ENCODE measurements around the gene TRAPPC2L. TPM values are rescaled to one million over a fixed set of nuclear protein-coding genes. Genes with fewer than 3 reads are reported as not detected.

The TRAPPC2L gene
- total RNA-seq, 1 experiment from 2014 or later, result 94.1 TPM

DNA sequence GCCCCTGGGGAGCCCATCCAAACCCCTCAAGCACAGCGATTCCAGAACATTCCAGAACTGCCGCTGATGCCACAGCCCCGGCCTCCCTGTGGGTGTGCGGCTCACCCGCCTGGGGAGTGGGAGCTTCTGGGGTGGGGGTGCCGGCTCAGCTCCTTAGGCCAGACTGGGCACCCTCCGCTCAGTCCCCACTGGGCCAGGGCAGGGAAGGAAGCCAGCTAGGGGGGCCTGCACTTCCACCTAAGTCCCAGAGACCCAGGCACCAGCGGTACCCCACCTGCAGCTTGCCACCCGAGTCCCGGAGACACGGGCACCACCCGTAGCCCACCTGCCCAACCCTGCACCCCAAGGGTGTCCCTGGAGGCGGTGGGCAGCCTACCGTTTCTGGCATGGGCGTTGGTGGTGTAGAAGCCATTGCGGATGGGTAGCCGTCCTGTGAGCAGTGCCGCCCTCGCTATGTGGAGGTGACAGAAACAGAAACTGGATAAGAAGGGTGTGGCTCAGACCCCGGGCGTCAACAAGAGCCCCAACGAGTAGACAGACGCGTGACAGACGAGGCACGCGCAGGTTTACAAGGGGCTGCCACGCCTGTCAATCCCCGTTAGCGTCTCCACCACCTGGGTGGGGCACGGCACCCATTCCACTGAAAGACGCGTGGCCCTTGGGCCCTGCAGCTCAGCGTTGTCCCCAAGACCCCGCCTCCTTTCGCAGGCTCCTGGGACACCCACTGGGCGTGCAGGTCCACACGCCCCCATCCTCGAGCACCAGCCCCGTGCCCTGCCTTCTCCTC lies 15.2 kb upstream of the TRAPPC2L start:
- no peaks in the 10 kb centered on the region for H3K9me3 ChIP-seq (ENCODE audit: control insufficient read depth in 1 of 2, insufficient read depth in 1 of 2, low read depth in 1 of 2, low read length in 2 of 2)
- H3K79me2 ChIP-seq (ENCODE audit: insufficient read depth, low read length), result no peaks in the 10 kb centered on the region
- RAD21 ChIA-PET (ENCODE audit: low non-redundant PET in 1 of 2, low total read pairs in 2 of 2, uncharacterized antibody in 2 of 2, unreplicated experiment in 2 of 2), result no interaction called here
- TF ChIP-seq EGR1 (IDR thresholded peaks at IDR 0.05; ENCODE audit: low read depth) (no peak), EZH2 (IDR thresholded peaks at IDR 0.05) (no peak), TCF7L2 (IDR thresholded peaks at IDR 0.05; ENCODE audit: borderline replicate concordance, extremely low read depth, insufficient read depth, insufficient read length) (no peak), ZFX (IDR thresholded peaks at IDR 0.05) (no peak), ZNF274 (IDR thresholded peaks at IDR 0.05; ENCODE audit: low read depth, low read length) (no peak), SIN3A (IDR thresholded peaks at IDR 0.05; ENCODE audit: low read depth) (no peak), YY1 (IDR thresholded peaks at IDR 0.05; ENCODE audit: extremely low read depth, insufficient replicate concordance, low read depth, low read length) (no peak), FOSL1 (IDR thresholded peaks at IDR 0.05; ENCODE audit: low read depth) (no peak), SP1 (IDR thresholded peaks at IDR 0.05; ENCODE audit: low read depth) (no peak), RAD21 (IDR thresholded peaks at IDR 0.05; ENCODE audit: low read depth) (no peak), EZH2phosphoT487 (IDR thresholded peaks at IDR 0.05; ENCODE audit: borderline replicate concordance) (no peak), CEBPB (IDR thresholded peaks at IDR 0.05; ENCODE audit: low read depth) (no peak), MAX (IDR thresholded peaks at IDR 0.05) (no peak), POLR2AphosphoS5 (IDR thresholded peaks at IDR 0.05; ENCODE audit: low read depth, low read length) (no peak), JUND (IDR thresholded peaks at IDR 0.05) (no peak), CBX3 (IDR thresholded peaks at IDR 0.05; ENCODE audit: low read depth) (no peak), POLR2A (IDR thresholded peaks at IDR 0.05; ENCODE audit: borderline replicate concordance, extremely low read depth, insufficient read depth, insufficient read length) (no peak)
- TF ChIP-seq, protein P1, sequence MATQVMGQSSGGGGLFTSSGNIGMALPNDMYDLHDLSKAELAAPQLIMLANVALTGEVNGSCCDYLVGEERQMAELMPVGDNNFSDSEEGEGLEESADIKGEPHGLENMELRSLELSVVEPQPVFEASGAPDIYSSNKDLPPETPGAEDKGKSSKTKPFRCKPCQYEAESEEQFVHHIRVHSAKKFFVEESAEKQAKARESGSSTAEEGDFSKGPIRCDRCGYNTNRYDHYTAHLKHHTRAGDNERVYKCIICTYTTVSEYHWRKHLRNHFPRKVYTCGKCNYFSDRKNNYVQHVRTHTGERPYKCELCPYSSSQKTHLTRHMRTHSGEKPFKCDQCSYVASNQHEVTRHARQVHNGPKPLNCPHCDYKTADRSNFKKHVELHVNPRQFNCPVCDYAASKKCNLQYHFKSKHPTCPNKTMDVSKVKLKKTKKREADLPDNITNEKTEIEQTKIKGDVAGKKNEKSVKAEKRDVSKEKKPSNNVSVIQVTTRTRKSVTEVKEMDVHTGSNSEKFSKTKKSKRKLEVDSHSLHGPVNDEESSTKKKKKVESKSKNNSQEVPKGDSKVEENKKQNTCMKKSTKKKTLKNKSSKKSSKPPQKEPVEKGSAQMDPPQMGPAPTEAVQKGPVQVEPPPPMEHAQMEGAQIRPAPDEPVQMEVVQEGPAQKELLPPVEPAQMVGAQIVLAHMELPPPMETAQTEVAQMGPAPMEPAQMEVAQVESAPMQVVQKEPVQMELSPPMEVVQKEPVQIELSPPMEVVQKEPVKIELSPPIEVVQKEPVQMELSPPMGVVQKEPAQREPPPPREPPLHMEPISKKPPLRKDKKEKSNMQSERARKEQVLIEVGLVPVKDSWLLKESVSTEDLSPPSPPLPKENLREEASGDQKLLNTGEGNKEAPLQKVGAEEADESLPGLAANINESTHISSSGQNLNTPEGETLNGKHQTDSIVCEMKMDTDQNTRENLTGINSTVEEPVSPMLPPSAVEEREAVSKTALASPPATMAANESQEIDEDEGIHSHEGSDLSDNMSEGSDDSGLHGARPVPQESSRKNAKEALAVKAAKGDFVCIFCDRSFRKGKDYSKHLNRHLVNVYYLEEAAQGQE (IDR thresholded peaks at IDR 0.05; ENCODE audit: low read depth), result no peak
- no peak overlapping the region for H2AFZ ChIP-seq (ENCODE audit: low read depth, low read length, poor library complexity, severe bottlenecking)
- no peaks in the 10 kb centered on the region for H4K20me1 ChIP-seq (ENCODE audit: insufficient read depth)
- intact Hi-C loops (cut with micrococcal nuclease), result no loop called here
- ATAC-seq, result no peak
- no peak overlapping the region for H3K4me3 ChIP-seq (replicated peaks in 1 of 2; ENCODE audit: low read depth in 1 of 2, low read length in 2 of 2)
- POLR2A ChIA-PET, result no interaction called here
- H3K27ac ChIP-seq (ENCODE audit: low read depth, low read length), result no peak overlapping the region
- CTCF ChIA-PET, result no interaction called here
- no peak overlapping the region for H3K4me2 ChIP-seq (ENCODE audit: low read length)
- H3K27me3 ChIP-seq (ENCODE audit: insufficient read depth, low read length), result no peaks in the 10 kb centered on the region
- no peak overlapping the region for H3K9ac ChIP-seq (ENCODE audit: low read length)
- no peaks in the 10 kb centered on the region for H3K9me2 ChIP-seq (ENCODE audit: insufficient read depth)
- BruUV-seq (replicated peaks), result no TSS peak
- DNase-seq (ENCODE audit: low read depth, low spot score), result no peak
- H3K36me3 ChIP-seq (ENCODE audit: control insufficient read depth in 1 of 2, insufficient read depth in 2 of 2, low read length in 2 of 2), result no peaks in the 10 kb centered on the region
- H3K4me1 ChIP-seq (ENCODE audit: control insufficient read depth in 1 of 2, insufficient read depth in 2 of 2, low read length in 2 of 2), result no peaks in the 10 kb centered on the region

Data from HCT116 (cell line).